Stimulated activated CD4-positive, alpha-beta T cell treated with anti-CD3 and anti-CD28 coated beads, Interleukin-4, amount 100 ng/mL, for 1 hour (primary cell): Measurements from ENCODE around the gene GALNT18.

ENCODE experiments used
- DNase-seq: peaks from one replicate; pipeline ENCODE4 v3.0.0-alpha.2; 2020

Gene GALNT18

GRCh38 chr11:11426226-11426952, 195.4 kb downstream of the GALNT18 start:
- no peak for DNase-seq

- no peak for DNase-seq
Observed at GRCh38 chr11:11425806-11426205, 196.0 kb downstream of the GALNT18 start.

GRCh38 chr11:11424688-11425087, 197.1 kb downstream of the GALNT18 start:
- DNase-seq = no peak

- DNase-seq = no peak
Observed at GRCh38 chr11:11422411-11423128, 199.2 kb downstream of the GALNT18 start.

DNA sequence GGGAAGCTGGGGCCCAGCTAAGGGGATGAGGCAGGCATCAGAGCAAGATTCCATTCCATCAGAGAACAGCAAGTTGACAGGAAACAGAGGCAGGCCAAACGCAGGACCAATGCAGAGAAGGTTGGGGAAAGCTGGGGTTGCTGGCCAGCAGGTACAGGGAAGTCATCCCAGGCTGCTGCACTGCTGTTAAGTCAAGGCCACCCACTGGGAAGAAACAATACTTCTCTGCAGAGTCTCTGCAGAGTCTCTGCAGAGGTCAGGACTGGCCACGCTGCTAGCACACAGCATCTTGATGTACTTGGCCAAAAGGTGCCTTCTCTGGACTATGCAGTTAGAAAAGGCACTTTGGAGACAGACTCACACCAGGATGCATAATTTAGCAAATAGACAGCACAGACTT, 200.3 kb downstream of the GALNT18 start:
- no peak for DNase-seq

- DNase-seq = no peak
Observed at GRCh38 chr11:11420899-11421285, 200.9 kb downstream of the GALNT18 start.

DNA sequence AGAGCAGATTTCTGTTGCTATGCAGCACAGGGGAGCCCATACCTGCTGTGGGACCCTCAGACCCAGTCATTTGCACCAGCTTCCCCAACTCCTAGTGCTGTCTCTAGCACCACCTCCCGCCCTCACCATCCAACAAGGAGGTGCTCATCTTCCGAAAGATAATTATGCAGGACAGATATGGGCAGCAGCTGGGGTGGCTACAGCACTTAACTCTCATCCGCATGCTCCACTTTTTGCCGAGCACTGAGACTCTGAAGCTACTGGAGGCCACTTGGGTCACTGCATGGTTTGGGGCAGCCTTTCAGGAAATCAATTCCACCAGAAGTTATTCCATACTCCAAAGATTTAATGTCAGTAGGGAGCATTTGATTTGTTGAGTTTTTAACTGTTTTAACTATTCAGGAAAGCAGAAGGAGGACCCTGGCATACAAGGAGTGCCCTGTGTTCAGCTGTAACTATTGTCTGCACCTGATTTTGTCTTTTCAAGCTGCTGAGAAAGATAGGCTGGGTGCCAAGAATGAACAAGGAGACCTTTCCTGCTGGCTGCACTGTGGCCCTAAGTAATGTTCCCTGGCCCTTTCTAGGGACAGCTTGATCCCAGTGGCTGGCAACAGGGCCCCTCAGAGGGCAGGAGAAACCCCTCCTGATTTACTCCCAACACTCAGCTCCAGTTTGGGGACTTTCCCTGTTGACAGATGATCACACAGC, 201.5 kb downstream of the GALNT18 start:
- no peak for DNase-seq

- no peak for DNase-seq
Observed at GRCh38 chr11:11419747-11420146, 202.1 kb downstream of the GALNT18 start.

GRCh38 chr11:11416917-11417316, 204.9 kb downstream of the GALNT18 start:
- DNase-seq = no peak

DNA sequence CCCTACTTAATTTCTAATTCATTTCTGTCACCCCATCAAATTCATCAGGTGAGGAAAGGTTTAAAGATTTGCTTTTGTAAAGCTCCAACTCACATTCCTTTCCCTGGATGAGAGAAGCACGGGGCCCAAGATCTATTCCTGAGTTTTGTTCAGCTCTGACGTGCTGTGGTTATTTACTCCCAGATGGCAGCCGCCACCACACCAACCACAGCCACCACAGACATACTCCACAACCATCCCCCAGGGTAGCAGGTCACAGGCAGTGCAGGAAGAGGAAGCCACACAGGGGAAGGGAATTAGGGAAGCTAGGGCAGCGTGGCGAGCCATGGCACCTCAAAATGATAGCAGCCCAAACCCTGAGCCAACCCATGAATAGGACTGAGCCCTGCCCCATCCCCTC, 205.3 kb downstream of the GALNT18 start:
- DNase-seq = no peak

- no peak for DNase-seq
Observed at GRCh38 chr11:11415901-11416300, 205.9 kb downstream of the GALNT18 start.

DNA sequence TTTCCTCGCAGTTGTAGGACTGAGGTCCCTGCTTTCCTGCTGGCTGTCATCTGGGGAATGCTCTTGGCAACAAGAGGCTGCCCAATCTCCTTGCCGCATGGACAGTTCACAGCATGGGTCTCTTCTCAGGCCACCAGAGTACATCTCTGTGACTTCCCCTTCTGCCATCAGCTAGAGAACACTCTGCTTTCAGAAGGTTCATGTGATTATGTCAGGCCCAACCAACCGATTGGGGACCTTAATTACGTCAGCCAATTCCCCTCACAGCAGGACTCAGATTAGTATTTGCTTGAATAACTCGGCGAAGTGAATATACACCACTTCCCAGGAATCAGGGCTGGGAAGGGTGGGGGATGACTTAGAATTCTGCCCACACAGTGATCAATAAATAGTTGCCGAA, 206.8 kb downstream of the GALNT18 start:
- DNase-seq = no peak

GRCh38 chr11:11413776-11414175, 208.0 kb downstream of the GALNT18 start:
- no peak for DNase-seq

DNA sequence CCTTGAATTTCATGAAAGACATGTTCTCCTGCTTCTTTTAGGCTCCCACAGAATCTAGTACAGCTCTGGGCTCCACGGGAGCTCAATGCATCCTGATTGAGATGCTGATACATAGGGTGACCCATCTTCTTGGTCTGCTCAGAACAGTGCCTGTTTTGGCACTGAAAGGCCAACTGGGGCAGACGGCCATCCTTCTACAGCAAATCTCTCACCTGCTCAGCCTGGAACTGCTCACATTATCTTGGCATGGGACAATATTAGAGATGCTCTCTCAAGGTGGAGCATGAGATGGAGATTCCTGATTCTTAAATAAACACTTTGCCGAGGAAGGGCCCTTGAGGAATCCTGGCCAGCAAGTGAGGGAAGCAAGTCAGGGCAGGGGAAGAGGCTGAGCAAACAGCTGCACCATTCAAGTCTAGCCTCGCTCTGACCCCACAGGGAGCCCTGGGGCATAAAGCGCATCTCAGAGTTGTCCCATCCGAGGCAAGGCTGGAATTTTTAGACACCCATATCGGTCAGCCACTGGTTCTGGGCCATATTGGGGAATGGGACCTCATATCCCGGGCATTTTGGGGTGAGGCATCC, 210.3 kb downstream of the GALNT18 start:
- no peak for DNase-seq

GRCh38 chr11:11409901-11410300, 211.9 kb downstream of the GALNT18 start:
- no peak for DNase-seq

- DNase-seq = no peak
Observed at GRCh38 chr11:11409224-11409623, 212.6 kb downstream of the GALNT18 start.

DNA sequence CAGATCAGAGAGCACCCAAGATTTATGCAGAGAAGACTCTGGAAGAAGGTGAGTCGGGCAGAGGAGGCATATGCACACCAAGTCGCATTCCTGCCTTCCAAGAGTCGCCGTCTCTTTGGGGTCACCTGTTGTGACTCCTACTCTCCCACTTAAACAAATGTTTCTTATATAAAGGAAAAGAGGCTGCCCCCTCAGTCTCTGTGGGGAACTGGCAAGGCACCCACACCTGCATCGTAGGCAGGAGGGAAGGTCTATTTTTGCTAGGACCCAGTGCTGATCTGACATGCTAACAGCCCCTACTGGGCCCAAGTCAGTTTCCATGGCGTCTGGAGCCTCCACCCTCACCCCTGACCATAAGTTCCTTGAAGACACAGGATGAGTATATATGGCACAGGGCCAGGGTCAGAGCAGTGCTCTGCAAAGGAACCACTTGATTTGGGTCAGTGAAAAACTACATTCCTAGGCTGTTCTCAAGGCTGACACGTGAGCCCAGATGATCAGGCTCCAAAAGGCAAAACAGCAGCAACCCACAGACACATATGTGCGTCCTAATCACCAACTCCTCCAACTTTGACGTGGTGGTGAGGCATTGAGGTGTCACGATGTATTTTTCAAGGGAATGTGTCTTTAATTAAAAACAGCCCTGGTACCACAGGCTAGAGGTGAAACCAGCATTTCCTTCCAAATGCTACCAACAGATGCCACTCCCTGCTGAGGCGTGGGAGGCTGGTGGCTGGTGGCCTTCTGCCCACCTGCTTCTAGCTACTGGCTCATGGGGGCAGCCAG, 213.2 kb downstream of the GALNT18 start:
- no peak for DNase-seq

DNA sequence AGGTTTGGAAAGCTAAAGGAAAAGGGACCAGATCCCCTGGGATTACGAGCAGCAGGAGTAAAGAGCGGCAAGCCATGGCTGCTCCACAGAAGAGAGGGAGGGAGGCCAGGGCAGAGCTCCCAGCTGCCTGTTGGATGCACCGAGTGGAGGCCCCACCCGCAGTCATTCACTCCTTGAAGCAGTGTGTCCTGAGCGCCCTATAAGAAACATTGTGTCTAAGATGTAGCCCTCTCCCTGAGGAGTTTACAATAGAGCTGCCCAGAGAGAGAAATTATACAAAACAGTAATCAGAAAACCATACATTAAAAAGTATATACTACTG, 214.1 kb downstream of the GALNT18 start:
- DNase-seq = no peak

- no peak for DNase-seq
Observed at GRCh38 chr11:11407065-11407762, 214.6 kb downstream of the GALNT18 start.

DNA sequence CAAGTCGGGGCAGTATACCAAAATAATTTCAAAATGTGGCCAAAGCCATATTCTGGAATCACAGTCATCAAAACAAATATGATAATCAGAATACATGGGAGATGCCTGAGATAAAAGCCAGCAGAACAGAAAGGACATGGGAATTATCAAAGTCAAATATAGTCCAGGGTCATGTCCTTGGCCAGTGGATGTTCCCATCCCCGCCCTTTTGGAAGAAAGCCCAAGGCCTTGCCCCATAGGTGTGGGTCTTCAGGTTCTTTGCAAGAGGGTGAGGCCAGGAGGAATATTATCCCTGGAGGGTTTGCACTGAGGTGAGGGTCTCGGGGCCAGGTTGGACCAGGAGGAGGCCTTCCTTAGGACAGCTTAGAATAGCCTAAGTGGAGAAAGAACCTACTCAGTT, 215.2 kb downstream of the GALNT18 start:
- no peak for DNase-seq

DNA sequence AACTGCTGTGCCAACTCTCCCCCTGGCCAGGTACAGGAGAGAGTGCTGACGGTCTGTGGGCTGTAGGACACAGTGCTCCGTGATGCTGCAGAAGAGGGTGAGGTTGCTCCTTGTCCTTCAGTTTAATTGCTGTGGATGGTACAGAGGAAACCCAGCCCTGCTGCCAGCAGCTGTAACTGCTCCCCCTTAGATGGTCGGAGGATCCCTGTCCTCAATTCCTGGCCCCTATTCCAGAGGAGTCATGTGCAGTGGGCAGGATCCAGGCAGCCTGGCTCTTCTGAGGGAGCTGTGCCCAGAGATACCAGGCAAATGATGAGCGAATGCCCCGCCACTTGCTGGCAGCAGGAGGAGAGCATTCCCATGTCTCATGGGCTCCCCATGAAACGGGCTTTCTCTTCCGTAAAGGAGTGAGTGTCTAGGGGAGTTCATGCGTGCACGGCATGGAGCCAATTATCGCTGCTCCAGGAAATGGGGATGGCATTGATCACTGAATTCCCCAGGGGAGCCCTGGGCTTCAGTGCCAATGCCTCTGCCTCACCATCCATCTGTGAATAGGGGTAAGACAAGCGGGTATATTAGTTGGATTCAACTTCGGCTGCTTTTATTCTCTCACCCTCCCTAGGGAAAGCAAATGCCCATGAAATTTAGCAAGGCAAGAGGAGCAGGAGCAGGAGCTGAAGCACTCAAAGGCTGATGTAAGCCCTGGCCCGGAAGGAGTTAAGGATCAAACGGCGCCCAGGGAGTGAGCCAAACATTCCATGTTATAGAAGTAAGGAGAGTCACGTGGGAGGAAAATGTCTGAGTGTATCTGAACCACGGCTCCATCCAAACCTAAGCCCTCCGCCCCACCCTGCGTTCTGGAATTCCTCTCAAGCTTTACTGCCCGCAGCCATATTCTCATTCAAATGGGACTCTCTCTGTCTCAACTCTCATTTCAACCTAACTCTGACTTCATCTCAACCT, 217.8 kb downstream of the GALNT18 start:
- DNase-seq = no peak
